HL-60 (cell line): ENCODE results near the gene PCK1.

Source experiments
- CTCF ChIP-seq: IDR thresholded peaks from one replicate; pipeline ENCODE4 v1.5.1; 2011; ENCODE audit warnings: low read length, control low read depth, inconsistent platforms; ENCODE audit not compliant: insufficient read depth
- GABPA ChIP-seq: IDR thresholded peaks from 2 replicates; pipeline ENCODE4 v1.6.1; 2012; ENCODE audit warnings: low read depth
- POLR2AphosphoS5 ChIP-seq: IDR thresholded peaks from 2 replicates; pipeline ENCODE4 v1.6.1; 2012; ENCODE audit warnings: low read depth
- SPI1 ChIP-seq: IDR thresholded peaks from 2 replicates; pipeline ENCODE4 v1.6.1; 2012; ENCODE audit warnings: low read depth, mild to moderate bottlenecking, borderline replicate concordance

DNA sequence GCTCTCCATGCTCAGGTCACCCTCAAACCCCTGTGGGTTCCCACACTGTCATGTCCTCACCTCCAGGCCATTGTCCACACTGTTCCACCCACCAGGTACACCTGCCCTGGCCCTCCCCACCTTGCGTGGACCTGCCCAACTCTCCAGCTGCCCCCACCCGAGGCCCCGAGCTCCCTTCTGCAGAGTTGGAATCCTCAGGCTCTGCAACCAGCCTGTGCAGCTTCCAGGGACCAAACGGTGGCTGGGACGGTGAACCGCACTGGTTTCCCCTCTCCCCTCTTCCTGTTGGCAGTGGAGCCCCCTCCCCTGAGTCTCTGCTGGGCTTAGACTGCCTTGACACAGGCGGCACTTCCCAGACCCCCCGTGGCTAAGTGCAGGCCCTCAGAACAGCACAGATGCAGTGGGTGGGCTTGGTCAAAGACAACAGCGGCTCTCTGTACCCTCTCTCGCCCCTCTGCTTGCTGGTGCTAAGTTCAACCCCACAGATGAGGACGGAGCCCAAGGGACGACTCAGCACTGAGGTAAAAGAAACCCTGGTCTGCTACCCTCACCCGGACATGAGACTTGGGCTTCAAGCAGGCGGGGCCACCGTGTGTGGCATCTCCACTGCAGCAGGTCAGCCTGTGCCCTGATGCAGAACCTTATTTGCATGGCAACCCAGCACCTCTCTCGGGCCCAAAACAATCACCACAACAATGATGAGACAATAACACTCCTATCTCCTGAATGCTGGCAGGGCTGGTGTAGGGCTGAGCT lies 48.4 kb downstream of the PCK1 start:
- no peak for TF ChIP-seq POLR2AphosphoS5
- TF ChIP-seq CTCF: no peak
- TF ChIP-seq GABPA: no peak
- TF ChIP-seq SPI1: no peak
